GM19193 (cell line): ENCODE results near the gene SLC26A6.

Source experiments
- POLR2A ChIP-seq: IDR thresholded peaks from 4 replicates; pipeline ENCODE4 v1.6.1; 2011; ENCODE audit not compliant: insufficient read depth, insufficient read length; ENCODE audit errors: extremely low read depth

Gene SLC26A6

GRCh38 chr3:48664313-48664644, 29.0 kb upstream of the SLC26A6 start:
- TF ChIP-seq POLR2A: no peak

DNA sequence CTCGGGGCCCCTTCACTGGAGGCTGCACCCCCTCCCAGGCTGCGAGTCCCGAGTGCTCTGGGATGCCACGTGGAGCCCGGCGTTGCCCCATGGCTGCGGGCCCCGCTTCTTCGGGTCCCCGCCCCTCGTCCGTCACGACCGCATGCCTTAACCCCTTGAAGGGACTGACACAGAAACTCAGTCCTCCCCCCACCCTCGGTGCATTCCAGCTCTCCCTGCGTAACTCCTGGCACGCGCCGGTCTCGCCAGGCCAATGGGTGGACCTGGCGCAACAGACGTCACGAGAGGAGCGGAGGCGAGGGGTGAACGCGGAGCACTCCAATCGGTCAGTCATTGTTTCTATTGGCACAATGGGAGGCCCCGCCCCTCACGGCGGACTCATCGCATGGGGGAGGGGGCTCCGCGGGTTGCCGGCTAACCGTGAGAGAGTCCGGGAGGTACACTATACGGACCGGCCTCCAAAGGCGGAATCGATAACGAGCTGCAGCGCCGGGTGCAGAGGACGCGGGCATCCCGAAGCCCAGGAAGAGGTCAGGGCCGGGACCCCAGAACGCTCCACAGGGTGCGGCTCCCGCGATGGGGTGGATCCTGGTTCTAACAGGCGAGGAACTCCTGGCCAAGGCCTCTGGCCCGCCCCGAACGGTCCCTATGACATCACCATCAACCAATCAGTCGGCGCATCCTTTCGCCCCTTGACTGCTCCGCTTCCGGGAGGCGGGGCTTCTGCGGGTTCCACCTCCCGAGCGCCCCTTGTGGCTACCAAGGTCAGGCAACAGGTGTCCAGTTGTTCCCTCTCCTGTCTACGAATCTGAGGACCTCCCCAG, 28.4 kb upstream of the SLC26A6 start:
- peak; percentile 56 for TF ChIP-seq POLR2A

DNA sequence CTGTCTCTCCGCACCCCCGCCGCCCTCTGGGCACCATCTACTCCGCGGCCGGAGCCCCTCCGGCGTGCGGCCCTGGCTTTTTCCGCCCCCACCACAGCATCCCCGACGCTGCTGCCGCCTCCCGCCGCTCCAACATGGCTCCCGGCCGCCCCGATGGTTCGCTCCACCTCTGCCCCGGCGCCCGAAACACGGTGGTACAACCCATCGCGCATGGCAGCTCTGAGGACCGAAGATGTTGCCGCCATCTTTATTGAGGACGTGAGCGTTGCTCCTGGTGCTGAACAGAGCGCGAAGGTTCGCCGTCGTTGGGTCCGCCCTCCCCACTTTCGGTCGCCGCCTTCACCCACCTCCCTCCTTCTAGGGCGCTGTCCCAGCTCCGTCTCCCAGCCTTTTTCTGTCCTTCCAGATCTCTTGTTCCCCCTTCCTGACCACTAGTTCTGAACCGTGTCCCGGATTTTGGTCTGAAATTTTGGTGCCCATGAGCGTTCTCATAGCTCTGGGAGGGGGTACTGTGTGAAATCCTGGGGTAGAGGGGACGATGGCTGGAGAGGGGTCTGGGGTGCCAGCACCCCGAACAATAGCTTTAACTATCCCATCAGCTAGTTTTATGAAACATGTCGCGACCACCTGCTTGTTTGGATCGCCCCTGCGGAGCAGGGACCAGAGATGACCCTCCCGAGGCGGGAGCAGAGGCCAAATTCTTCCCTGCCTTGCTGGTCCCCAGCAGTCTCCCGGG, 27.7 kb upstream of the SLC26A6 start, which contains the start of gene CELSR3:
TSS of gene CELSR3 (minus strand) at position 134 of the 736 bp plus-strand sequence. CDS start 252 bp downstream, outside the sequence.
- no peak for TF ChIP-seq POLR2A

DNA sequence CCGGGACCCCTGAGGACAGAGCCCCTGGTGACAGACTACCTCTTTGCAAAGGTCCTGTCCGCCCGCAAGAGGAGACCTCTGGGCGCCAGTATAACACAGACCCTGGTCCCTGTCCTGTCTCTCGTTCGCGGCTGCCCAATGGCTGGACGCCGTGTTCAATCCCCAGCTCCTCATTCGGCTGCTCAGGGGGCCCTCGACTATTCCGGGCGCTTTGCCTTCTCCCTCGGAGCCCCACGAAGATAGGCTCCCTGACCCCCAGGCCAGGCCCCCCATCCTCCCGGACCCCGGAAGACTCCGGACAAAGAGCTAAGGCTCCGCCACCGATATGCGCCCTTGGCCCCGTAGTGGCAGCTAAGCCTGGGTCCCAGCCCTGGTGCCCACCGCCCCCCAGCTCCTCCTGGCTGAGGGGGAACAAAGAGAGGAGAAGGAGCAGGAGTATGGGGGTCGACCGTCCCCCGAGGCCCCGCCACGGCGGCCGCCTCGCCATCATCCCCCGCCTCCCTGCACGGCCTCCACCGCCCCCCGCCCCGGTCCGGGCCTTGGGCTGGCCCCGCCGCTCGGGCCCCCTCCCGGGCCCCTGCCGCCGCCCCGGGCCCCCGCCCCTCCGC, 27.0 kb upstream of the SLC26A6 start:
- no peak for TF ChIP-seq POLR2A

DNA sequence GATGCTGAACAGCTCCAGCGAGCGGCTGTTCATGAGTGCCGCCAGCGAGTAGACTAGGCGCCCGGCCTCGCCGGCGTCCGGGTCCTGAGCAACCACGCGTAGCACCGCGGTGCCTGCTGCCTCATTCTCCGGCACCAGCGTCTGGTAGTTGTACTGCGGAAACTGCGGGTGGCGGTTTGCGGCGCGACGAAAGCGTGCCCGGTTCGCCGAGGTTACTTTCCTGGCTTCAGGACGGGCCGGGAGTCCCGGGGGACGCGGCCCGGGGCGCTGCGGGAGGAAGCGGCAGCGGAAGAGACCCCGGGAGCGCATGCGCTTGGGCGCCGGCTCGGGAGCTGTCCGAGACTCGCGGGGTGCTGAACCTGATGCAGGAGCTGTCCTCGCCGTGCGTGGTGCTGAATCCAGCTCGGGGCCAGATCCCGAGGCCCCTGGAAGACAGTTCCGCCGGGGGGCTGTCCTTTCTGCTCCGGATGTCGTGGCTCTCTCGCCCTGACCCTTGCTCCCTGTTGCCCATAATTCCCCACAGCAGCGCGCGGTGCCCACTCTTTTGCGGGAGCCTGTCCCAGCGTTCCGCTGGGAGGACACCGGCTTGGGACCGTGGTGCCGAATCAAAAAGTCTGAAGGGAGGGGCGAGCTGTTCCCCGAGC, 26.4 kb upstream of the SLC26A6 start:
- no peak for TF ChIP-seq POLR2A

DNA sequence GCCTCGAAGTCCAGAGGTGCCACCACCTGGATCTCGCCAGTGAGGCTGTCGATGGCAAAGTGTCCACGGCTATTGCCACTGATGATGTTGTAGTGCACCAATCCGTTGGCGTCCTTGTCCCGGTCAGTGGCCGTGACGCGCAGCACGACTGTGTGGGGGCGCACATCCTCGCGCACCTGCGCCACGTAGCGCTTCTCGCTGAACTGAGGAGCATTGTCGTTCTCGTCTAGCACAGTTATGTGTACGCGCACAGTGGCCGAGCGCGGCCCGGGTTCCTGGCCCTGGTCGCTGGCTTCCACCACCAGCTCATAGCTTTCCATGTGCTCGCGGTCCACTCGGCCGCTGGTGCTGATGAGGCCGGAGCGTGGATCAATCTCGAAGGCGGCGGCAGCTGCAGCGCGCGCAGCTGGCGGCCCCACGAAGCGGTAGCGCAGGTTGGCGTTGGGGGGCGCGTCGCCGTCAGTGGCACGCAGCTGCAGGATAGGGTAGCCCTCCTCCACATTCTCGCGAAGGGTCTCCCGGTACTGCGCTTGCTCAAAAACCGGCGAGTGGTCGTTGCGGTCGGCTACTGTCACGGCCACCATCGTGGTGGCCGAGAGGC, 25.6 kb upstream of the SLC26A6 start:
- no peak for TF ChIP-seq POLR2A

- no peak for TF ChIP-seq POLR2A
Observed at GRCh38 chr3:48656841-48657281, 21.6 kb upstream of the SLC26A6 start.

- TF ChIP-seq POLR2A: no peak
Observed at GRCh38 chr3:48656061-48656840, 21.0 kb upstream of the SLC26A6 start.

DNA sequence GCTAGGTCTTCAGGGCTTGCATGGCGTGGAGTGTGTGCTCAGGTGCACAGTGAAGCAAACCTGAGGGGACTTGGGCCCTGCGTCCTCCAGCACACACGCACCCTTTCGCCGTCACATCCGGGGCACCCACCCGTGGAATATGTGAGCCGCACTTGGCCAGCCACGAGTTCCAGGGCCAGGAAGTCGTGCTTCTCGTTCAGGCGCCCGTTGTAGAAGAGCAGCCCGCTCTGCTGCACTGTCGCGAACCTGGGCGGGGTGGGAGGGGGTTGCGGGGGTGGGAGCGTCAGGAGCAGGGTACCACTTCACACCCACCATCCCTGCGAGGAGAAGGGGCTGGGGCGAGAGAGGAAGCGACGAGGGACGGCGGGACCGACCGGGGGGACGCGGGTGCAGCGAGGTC, 20.3 kb upstream of the SLC26A6 start:
- TF ChIP-seq POLR2A: no peak

- TF ChIP-seq POLR2A: no peak
Observed at GRCh38 chr3:48655063-48655462, 19.8 kb upstream of the SLC26A6 start.

GRCh38 chr3:48652923-48653715, 17.9 kb upstream of the SLC26A6 start:
- no peak for TF ChIP-seq POLR2A

DNA sequence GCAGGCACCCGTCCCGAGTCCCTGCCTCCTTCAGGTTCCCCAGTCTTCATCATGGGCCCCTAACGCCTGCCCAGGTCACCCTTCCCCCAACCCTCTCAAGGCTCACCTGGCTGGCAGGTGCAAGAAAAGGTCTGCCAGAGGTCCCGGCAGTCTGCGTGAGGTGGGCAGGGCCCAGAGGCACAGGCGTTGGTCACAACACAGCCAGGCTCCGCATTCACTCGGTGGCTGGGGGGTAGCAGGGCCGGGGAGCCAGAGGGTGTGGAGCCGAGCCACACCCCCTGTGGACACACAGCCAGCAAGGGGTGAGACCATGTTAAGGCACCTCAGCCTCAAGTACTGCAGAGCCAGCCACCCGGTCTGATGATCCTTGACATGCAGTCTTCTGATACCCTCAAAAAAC, 16.5 kb upstream of the SLC26A6 start:
- TF ChIP-seq POLR2A: no peak

DNA sequence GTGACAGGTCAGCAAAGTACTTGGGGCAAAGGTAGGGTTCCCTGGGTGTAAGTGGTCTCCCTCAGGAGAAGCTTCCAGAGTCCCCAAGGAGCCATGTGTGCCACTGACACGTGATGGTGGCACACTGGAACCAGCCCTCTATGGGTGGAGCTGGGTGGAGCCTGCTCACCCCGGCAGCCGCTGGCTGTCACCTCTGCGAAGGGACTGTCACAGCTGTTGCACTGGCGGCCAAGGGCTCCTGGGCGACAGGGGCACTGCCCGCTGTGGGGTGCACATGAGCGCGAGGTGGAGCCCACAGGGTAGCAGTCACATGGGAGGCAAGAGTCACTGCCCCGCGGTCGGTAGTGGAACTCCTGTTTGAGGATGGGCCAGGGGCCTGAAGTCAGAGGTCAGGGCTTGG, 15.5 kb upstream of the SLC26A6 start:
- no peak for TF ChIP-seq POLR2A
